ENCODE data around the gene ICAM2. TPM values are rescaled to one million over a fixed set of nuclear protein-coding genes. Genes with fewer than 3 reads are reported as not detected.

The ICAM2 gene
- total RNA-seq, 1 experiment from 2014 or later: 0.33 TPM

GRCh38 chr17:64042700-64043485 lies 22.5 kb upstream of the ICAM2 start:
- Mint-ChIP-seq H3K9me3 (no peaks in the 10 kb centered on the region), H3K4me3 (no peak overlapping the region), H3K4me1 (no peaks in the 10 kb centered on the region), H3K27me3 (ENCODE audit: low read depth) (no peaks in the 10 kb centered on the region), H3K27ac (no peak overlapping the region), H3K36me3 (0 out of 2 replicates have a peak, but pooled peaks cover 3% of the 10 kb centered on the region)
- ATAC-seq (no peak), DNase-seq (ENCODE audit: low spot score) (no peak)
- CTCF ChIA-PET: interaction anchor here (0.6 to 3.5 kb wide), 7 partner anchors 14 to 240 kb away, joined by 3 to 17 read pairs (median 9); no protein-coding TSS in a partner anchor
- TF ChIP-seq ZNF121 (CRISPR knock-in tag; IDR thresholded peaks at IDR 0.05) (no peak), E2F1 (CRISPR knock-in tag; IDR thresholded peaks at IDR 0.05) (no peak), NFE2L1 (CRISPR knock-in tag; IDR thresholded peaks at IDR 0.05) (no peak), ZMAT4 (CRISPR knock-in tag; IDR thresholded peaks at IDR 0.05) (no peak), TEAD4 (CRISPR knock-in tag; IDR thresholded peaks at IDR 0.05) (no peak), SMAD4 (CRISPR knock-in tag; IDR thresholded peaks at IDR 0.05) (no peak), ELF4 (CRISPR knock-in tag; IDR thresholded peaks at IDR 0.05; ENCODE audit: low read depth) (no peak), TCF7 (CRISPR knock-in tag; IDR thresholded peaks at IDR 0.05; ENCODE audit: low read depth) (no peak), ATF3 (CRISPR knock-in tag; conservative IDR thresholded peaks at IDR 0.05) (no peak), ZNF317 (CRISPR knock-in tag; IDR thresholded peaks at IDR 0.05; ENCODE audit: borderline replicate concordance, low read depth) (no peak), ZNF138 (CRISPR knock-in tag; conservative IDR thresholded peaks at IDR 0.05) (no peak), PRRX2 (CRISPR knock-in tag; IDR thresholded peaks at IDR 0.05) (no peak), STAT6 (CRISPR knock-in tag; conservative IDR thresholded peaks at IDR 0.05; ENCODE audit: low read depth) (no peak), HMGXB4 (CRISPR knock-in tag; IDR thresholded peaks at IDR 0.05) (no peak), MLX (CRISPR knock-in tag; IDR thresholded peaks at IDR 0.05) (no peak), SOX15 (CRISPR knock-in tag; IDR thresholded peaks at IDR 0.05) (no peak), PREB (CRISPR knock-in tag; IDR thresholded peaks at IDR 0.05; ENCODE audit: borderline replicate concordance) (no peak), OVOL2 (CRISPR knock-in tag; IDR thresholded peaks at IDR 0.05; ENCODE audit: borderline replicate concordance) (no peak)
- POLR2A ChIA-PET: interaction anchor here (0.7 kb wide), 1 partner anchor 21 kb away, joined by 3 read pairs; no protein-coding TSS in a partner anchor
